KMS-11 (cell line): ENCODE measurements around the gene SCAMP3.

Source experiments
- H2AFZ ChIP-seq: fragments of 200-600 bp; sonication (generic); 2 replicates; pipeline ENCODE4 v1.6.1; 2016; ENCODE audit warnings: antibody characterized with exemption, mixed run types, low read depth
- H3K27ac ChIP-seq: fragments of 200-600 bp; sonication (generic); 2 replicates; pipeline ENCODE4 v1.6.1; 2016; ENCODE audit warnings: mild to moderate bottlenecking, mixed run types
- H3K27me3 ChIP-seq: fragments of 200-600 bp; sonication (generic); 2 replicates; pipeline ENCODE4 v1.6.1; 2017; ENCODE audit warnings: mild to moderate bottlenecking, low read depth, mixed run types, moderate library complexity; ENCODE audit not compliant: insufficient read depth
- H3K36me3 ChIP-seq: fragments of 200-600 bp; sonication (generic); 2 replicates; pipeline ENCODE4 v1.6.1; 2017; ENCODE audit warnings: mild to moderate bottlenecking, mixed run types; ENCODE audit not compliant: insufficient read depth
- H3K4me1 ChIP-seq: fragments of 200-600 bp; sonication (generic); 2 replicates; pipeline ENCODE4 v1.6.1; 2016; ENCODE audit warnings: mild to moderate bottlenecking, low read depth, mixed run types; ENCODE audit not compliant: poor library complexity, severe bottlenecking
- H3K4me2 ChIP-seq: fragments of 200-600 bp; sonication (generic); 2 replicates; pipeline ENCODE4 v1.7.0; 2016; ENCODE audit warnings: mild to moderate bottlenecking, mixed run types
- H3K4me3 ChIP-seq: fragments of 200-600 bp; sonication (generic); IDR thresholded peaks from 2 replicates; pipeline ENCODE4 v1.6.1; 2017; ENCODE audit warnings: low read depth, low read length, mixed read lengths; ENCODE audit not compliant: insufficient read depth
- H3K79me2 ChIP-seq: fragments of 200-600 bp; sonication (generic); 2 replicates; pipeline ENCODE4 v1.6.1; 2016; ENCODE audit warnings: low read depth, mixed run types; ENCODE audit not compliant: insufficient read depth
- H3K9ac ChIP-seq: fragments of 200-600 bp; sonication (generic); 2 replicates; pipeline ENCODE4 v1.6.1; 2016; ENCODE audit warnings: mild to moderate bottlenecking, mixed run types
- H4K20me1 ChIP-seq: fragments of 200-600 bp; sonication (generic); 2 replicates; pipeline ENCODE4 v1.6.1; 2016; ENCODE audit warnings: mild to moderate bottlenecking, mixed run types; ENCODE audit not compliant: insufficient read depth
- CTCF ChIP-seq: fragments of 200-600 bp; sonication (generic); conservative IDR thresholded peaks from 2 replicates; pipeline ENCODE4 v1.6.1; 2017; ENCODE audit warnings: low read depth, mild to moderate bottlenecking, antibody characterized with exemption, low read length, moderate library complexity, mixed read lengths

SCAMP3 gene

GRCh38 chr1:155284476-155284875 lies 22.3 kb upstream of the SCAMP3 start:
- H3K79me2 ChIP-seq, result no peaks in the 10 kb centered on the region
- no peaks in the 10 kb centered on the region for H3K4me1 ChIP-seq
- TF ChIP-seq CTCF, result no peak
- no peaks in the 10 kb centered on the region for H4K20me1 ChIP-seq
- H3K27me3 ChIP-seq, result peaks cover 9% of the 10 kb centered on the region; the same call in 1 of the 2 replicates
- H2AFZ ChIP-seq, result no peak overlapping the region
- H3K9ac ChIP-seq, result no peak overlapping the region
- H3K27ac ChIP-seq, result no peak overlapping the region
- H3K4me3 ChIP-seq, result no peak overlapping the region
- H3K4me2 ChIP-seq, result no peak overlapping the region
- no peaks in the 10 kb centered on the region for H3K36me3 ChIP-seq

GRCh38 chr1:155282488-155283091 lies 20.4 kb upstream of the SCAMP3 start:
- H3K4me2 ChIP-seq, result no peak overlapping the region
- no peak overlapping the region for H3K27ac ChIP-seq
- no peak for TF ChIP-seq CTCF
- H4K20me1 ChIP-seq, result no peaks in the 10 kb centered on the region
- no peaks in the 10 kb centered on the region for H3K36me3 ChIP-seq
- H2AFZ ChIP-seq, result no peak overlapping the region
- no peak overlapping the region for H3K9ac ChIP-seq
- peaks cover 12% of the 10 kb centered on the region for H3K4me1 ChIP-seq
- no peak overlapping the region for H3K4me3 ChIP-seq
- peaks cover 9% of the 10 kb centered on the region for H3K27me3 ChIP-seq
- H3K79me2 ChIP-seq, result no peaks in the 10 kb centered on the region

- peak overlapping the region; percentile 2; the same call in 1 of the 2 replicates for H3K4me2 ChIP-seq
- peaks cover 4% of the 10 kb centered on the region for H3K27me3 ChIP-seq
- peaks cover 22% of the 10 kb centered on the region for H3K4me1 ChIP-seq
- TF ChIP-seq CTCF, result no peak
- no peaks in the 10 kb centered on the region for H4K20me1 ChIP-seq
- H3K4me3 ChIP-seq, result no peak overlapping the region
- no peak overlapping the region for H3K9ac ChIP-seq
- H3K36me3 ChIP-seq, result no peaks in the 10 kb centered on the region
- H2AFZ ChIP-seq, result no peak overlapping the region
- no peaks in the 10 kb centered on the region for H3K79me2 ChIP-seq
- H3K27ac ChIP-seq, result no peak overlapping the region
These were observed 17.1 kb upstream of the SCAMP3 start for GRCh38 chr1:155279268-155279667.

GRCh38 chr1:155278689-155279160 lies 16.6 kb upstream of the SCAMP3 start:
- H3K9ac ChIP-seq, result no peak overlapping the region
- H3K4me2 ChIP-seq, result peak overlapping the region; percentile 99
- peaks cover 24% of the 10 kb centered on the region for H3K4me1 ChIP-seq
- no peak overlapping the region for H3K4me3 ChIP-seq
- no peak overlapping the region for H3K27ac ChIP-seq
- H3K79me2 ChIP-seq, result no peaks in the 10 kb centered on the region
- no peak overlapping the region; the same call in 1 of the 2 replicates for H2AFZ ChIP-seq
- H3K36me3 ChIP-seq, result no peaks in the 10 kb centered on the region
- TF ChIP-seq CTCF, result 0 out of 2 replicates have a peak, but pooled peaks have one; percentile 23
- H3K27me3 ChIP-seq, result peaks cover 4% of the 10 kb centered on the region
- no peaks in the 10 kb centered on the region for H4K20me1 ChIP-seq
